Ovary (tissue), 10 donors: ENCODE data around the gene ERF. TPM values are rescaled to one million over a fixed set of nuclear protein-coding genes. Genes with fewer than 3 reads are reported as not detected.

Source experiments
- DNase-seq, 5 donors: peaks; one replicate each; pipeline ENCODE4 v3.0.0-alpha.2; 2019 to 2020
- H3K27ac ChIP-seq, 2 donors: fragments of 200-600 bp; one replicate each; pipeline versions ENCODE4 v1.5.1 to v1.8.0; 2019 to 2022
- H3K27me3 ChIP-seq: fragments of 200-600 bp; one replicate; pipeline ENCODE4 v1.8.0; 2022
- H3K36me3 ChIP-seq: fragments of 200-600 bp; sonication (generic); one replicate; pipeline ENCODE4 v1.5.1; 2019
- H3K4me1 ChIP-seq: one replicate; pipeline ENCODE4 v1.8.1; 2013; ENCODE audit warnings: mild to moderate bottlenecking, moderate library complexity; ENCODE audit not compliant: insufficient read depth
- H3K4me3 ChIP-seq: fragments of 200-600 bp; sonication (generic); one replicate; pipeline ENCODE4 v1.5.1; 2017
- H3K9me3 ChIP-seq, 2 donors: fragments of 200-600 bp in 1 of 2; sonication (generic) in 1 of 2; one replicate each; pipeline versions ENCODE4 v1.5.1 to v1.8.1; 2013 to 2019; ENCODE audit warnings: mild to moderate bottlenecking in 1 of 2, moderate library complexity in 1 of 2
- EP300 ChIP-seq: sonication (generic); formaldehyde crosslinking; IDR thresholded peaks from one replicate; pipeline ENCODE4 v1.6.1; 2017; ENCODE audit warnings: antibody characterized with exemption
- POLR2A ChIP-seq: fragments of 450-650 bp; IDR thresholded peaks from one replicate; pipeline ENCODE4 v1.6.1; 2017; ENCODE audit warnings: antibody characterized with exemption, mild to moderate bottlenecking, moderate library complexity
- WGBS, 3 donors: extraction: QIAGEN DNeasy Blood & Tissue Kit in 1 of 3; methylation state at CpG; one replicate each; pipeline versions ENCODE4 v1.1.5 to v1.1.7; 2013 to 2017; 5-methylcytosine and 5-hydroxymethylcytosine counted together
- intact Hi-C, 4 donors: fragments of 100-400 bp; cut with DNase I; formaldehyde crosslinking; loops; one replicate each; pipeline versions ENCODE4 v1.11.0 to v1.15.1; 2022 to 2023
- long read RNA-seq, 3 donors: library from polyadenylated mRNA in 2 of 3; unstranded in 2 of 3; transcript quantifications; one replicate each; pipeline ENCODE4 v2.0.0 and lab custom pipeline, GENCODE V29; 2021 to 2026
- polyA plus RNA-seq, 2 donors: library from polyadenylated mRNA; stranded (reverse); fragments of 200-250 nt in 1 of 2; fragments of 350-450 nt in 1 of 2; fragmentation: Illumina TruSeq in 1 of 2; extraction: RNeasy Lipid Tissue Mini Kit (QIAGEN cat#74804) in 1 of 2; gene quantifications; one replicate each; pipeline ENCODE4 v1.2.3, GENCODE V29; 2013 to 2014
- total RNA-seq, 7 donors: library from RNA; depleted of rRNA in 2 of 7; stranded (reverse); fragments of >200 nt in 2 of 7; fragmentation: NEBNext Ultra II Directional in 3 of 7; extraction: Animal tissue kit (Norgen Biotek cat#: 25700) in 3 of 7; gene quantifications; one replicate each; pipeline versions ENCODE4 v1.1.0 to v1.2.4, GENCODE V29; 2016 to 2023
- TF ChIP-seq, protein P1 (sequence below), 3 donors: fragments of 450-650 bp in 2 of 3; fragments of 200-600 bp in 1 of 3; IDR thresholded peaks; one replicate each; pipeline versions ENCODE4 v1.5.1 to v1.8.0; 2016 to 2022; ENCODE audit warnings: antibody characterized with exemption in 3 of 3, mild to moderate bottlenecking in 1 of 3
- donor health status: DM: no; HTN: no; CAD: no; lungs with moderate emphysema.
- donor health status: DM: no; HTN: no; CAD: no.
- donor health status: Bipolar disorder and iron deficiency.
- donor health status: DM: yes; HTN: yes; CAD: no.
- donor health status: DM: no; HTN: no; CAD: no.
- donor health status: DM: yes; HTN: yes; CAD: no.

ERF gene
- total RNA-seq (100 to 1,000 TPM in 1 of 7 donors, 10 to 100 TPM in 6; 23.1 to 110 (median 76.6) TPM), polyA plus RNA-seq (10 to 100 TPM; 31.7 to 51.0 TPM)
- long read RNA-seq, donor 1, partial matches to known transcripts: 0 of 4 reads
- long read RNA-seq, donor 1, other reads (novel, unspliced or antisense): 4 of 4 reads
- long read RNA-seq, donor 2, transcript ERF-201 (4 exons, 2,698 nt): major isoform, 20 of 27 reads
- long read RNA-seq, donor 2, partial matches to known transcripts: 5 of 27 reads
- long read RNA-seq, donor 2, other reads (novel, unspliced or antisense): 0 of 27 reads
- long read RNA-seq, donor 3, partial matches to known transcripts: 0 of 1 reads
- long read RNA-seq, donor 3, other reads (novel, unspliced or antisense): 1 of 1 reads

DNA sequence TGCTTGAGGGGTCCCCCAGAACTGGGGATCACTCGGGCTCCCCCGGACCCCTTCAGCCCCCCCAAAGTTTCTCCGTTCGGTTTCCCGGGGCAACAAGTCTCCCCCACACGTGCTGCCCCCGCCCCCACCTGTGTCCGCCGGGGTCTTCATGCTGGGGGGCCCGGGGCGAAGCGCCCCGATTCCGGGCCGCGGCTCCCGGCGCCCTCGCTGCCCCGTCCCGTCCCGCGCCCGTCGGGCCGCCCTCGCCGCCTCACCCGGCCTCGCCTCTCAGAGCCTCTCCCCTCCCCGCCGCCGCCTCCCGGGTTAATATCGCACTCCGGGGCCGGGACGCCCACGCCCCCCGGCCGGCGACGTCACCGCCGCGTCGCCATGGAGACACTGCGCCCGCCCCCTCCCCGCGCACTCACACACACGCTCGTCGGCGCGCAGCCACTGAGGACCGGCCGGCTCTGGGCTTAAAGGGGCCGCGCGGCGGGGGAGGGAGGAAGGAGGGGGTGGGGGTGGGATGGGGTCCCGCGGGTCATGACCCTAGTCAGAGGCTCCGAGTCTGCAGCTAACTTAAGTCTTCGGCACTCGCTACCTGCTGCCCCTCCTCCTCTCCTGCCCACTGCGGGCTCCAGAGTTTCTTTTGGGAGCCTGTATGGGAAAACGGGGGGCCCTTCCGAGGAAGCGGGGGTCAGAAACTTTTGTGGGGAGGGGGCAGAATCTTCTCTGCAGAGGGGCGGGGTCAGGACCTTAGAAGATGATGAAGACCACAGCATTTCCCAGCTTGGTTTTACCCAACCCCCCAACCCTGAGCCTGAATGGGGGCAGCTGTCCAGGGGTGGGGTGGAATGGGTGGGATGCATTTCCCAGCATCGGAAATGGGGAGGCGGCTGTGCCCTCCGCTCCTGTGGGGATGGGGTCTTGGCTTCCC is at the start of gene ERF:
Gene ERF, minus strand, starts transcription at position 279 of the 916 bp plus-strand sequence. Its CDS starts 129 bp downstream, at position 150.
- DNase-seq: peak; percentile 93 to 98 (median 96)
- Histone ChIP-seq H3K36me3 (no peaks in the 10 kb centered on the region), H3K9me3 (no peaks in the 10 kb centered on the region), H3K27ac (peak within 1 kb of the TSS; percentile 97 to 99), H3K4me1 (peaks cover 19% of the 10 kb centered on the region), H3K4me3 (peak within 1 kb of the TSS; percentile 73), H3K27me3 (no peaks in the 10 kb centered on the region)
- intact Hi-C loops: loop anchor here in 2 of 4 donors (2.0 kb wide), 2 partner anchors 14 to 26 kb away; partner anchors contain the start of gene CIC (in 1 of the 2)
- TF ChIP-seq, protein P1, sequence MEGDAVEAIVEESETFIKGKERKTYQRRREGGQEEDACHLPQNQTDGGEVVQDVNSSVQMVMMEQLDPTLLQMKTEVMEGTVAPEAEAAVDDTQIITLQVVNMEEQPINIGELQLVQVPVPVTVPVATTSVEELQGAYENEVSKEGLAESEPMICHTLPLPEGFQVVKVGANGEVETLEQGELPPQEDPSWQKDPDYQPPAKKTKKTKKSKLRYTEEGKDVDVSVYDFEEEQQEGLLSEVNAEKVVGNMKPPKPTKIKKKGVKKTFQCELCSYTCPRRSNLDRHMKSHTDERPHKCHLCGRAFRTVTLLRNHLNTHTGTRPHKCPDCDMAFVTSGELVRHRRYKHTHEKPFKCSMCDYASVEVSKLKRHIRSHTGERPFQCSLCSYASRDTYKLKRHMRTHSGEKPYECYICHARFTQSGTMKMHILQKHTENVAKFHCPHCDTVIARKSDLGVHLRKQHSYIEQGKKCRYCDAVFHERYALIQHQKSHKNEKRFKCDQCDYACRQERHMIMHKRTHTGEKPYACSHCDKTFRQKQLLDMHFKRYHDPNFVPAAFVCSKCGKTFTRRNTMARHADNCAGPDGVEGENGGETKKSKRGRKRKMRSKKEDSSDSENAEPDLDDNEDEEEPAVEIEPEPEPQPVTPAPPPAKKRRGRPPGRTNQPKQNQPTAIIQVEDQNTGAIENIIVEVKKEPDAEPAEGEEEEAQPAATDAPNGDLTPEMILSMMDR (IDR thresholded peaks at IDR 0.05): peak in 2 of 3 donors; percentile 20 to 27
- TF ChIP-seq POLR2A (peak; percentile 99), EP300 (peak; percentile 53)
- WGBS, 3 donors: 1% methylated on average over 25 to 74 of the region's 75 CpGs

- Histone ChIP-seq H3K9me3 (no peaks in the 10 kb centered on the region), H3K27ac (no peak overlapping the region), H3K4me1 (peaks cover 6% of the 10 kb centered on the region), H3K27me3 (no peaks in the 10 kb centered on the region), H3K36me3 (no peaks in the 10 kb centered on the region), H3K4me3 (no peak overlapping the region)
- TF ChIP-seq, protein P1 (IDR thresholded peaks at IDR 0.05): no peak
- no peak for TF ChIP-seq EP300
- TF ChIP-seq POLR2A: no peak
- no peak for DNase-seq
- 87 to 93% (median 90%) methylated on average over 8 of the region's 8 CpGs for WGBS, 3 donors
- intact Hi-C loops: no loop called here
Observed at GRCh38 chr19:42303876-42304275, 48.9 kb upstream of the ERF start.

DNA sequence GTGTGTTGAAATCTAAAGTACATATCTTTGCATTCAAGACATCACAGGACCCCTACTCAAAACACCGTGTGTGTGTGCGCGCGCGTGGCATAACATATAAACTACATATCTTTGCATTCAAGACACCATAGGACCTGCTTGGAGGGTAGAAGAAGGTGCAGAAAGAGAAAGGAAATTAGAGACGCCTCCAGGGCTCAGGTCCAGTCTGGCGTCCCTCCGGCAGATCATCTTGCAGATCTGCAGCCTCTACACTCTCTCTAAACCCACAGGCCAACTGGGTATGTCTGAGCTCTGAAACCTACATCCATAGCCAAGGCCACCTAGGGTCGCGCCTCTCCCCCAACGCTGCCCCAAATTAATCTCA is 48.2 kb upstream of the ERF start:
- Histone ChIP-seq H3K4me1 (peaks cover 6% of the 10 kb centered on the region), H3K4me3 (no peak overlapping the region)
- 48 to 61% (median 53%) methylated on average over 11 of the region's 11 CpGs for WGBS, 3 donors

More for the DNA sequence above, 48.2 kb upstream of the ERF start:
- DNase-seq: peak in 1 of 5 donors; percentile 34
- TF ChIP-seq POLR2A (no peak), EP300 (no peak)
- TF ChIP-seq, protein P1 (IDR thresholded peaks at IDR 0.05): no peak
- H3K36me3 ChIP-seq: no peaks in the 10 kb centered on the region
- no peaks in the 10 kb centered on the region for H3K9me3 ChIP-seq
- intact Hi-C loops: no loop called here
- H3K27me3 ChIP-seq: no peaks in the 10 kb centered on the region
- no peak overlapping the region for H3K27ac ChIP-seq
